ENCODE results near the gene TMEM234.
A peak's percentile ranks its signal among the peaks of the same experiment; 100 is the strongest.

TMEM234 gene

DNA sequence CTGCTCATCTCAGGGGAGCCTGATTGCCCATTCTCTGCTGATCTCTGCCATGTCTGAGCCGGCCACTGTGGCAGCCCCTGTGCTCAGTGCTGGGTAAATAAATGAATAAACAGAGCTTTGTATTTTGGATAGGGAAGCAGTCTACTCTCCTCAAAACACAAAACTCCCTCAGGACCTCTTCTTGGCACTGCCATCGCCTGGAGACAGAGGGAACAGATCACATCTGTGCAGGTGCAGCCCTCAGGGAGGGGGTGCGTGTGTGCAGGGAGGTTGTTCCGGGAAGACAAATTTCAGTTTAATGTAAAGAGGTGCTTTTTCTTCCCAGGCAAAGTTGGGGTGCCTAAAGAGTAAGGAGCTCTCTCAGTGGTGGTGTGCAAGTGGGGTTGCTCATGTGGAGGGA is 17.2 kb upstream of the TMEM234 start:
- peak; percentile 86 for DNase-seq

DNA sequence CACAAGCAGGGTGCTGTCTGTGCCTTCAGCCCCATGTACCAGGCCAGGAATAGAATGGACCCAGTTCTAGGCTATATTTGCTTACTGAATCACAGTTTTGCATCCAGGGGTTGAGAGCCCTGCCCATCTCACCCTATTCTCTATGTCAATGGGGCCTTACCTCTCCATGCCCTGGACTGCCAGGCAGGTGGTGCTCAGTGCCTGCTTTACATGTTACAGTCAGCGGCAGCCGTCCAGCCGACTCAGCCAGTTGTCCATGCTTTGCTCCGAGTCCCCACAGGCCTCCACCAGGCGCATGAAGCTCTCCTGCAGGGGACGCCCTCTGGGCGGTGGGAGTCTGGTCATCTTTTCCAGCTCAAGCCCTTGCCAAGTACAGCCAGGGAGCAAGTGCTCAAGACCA is 12.6 kb upstream of the TMEM234 start:
- DNase-seq, result no peak

- DNase-seq, result peak; percentile 89
Measured at GRCh38 chr1:32232558-32233304, 10.6 kb upstream of the TMEM234 start.

- DNase-seq, result no peak
Measured at GRCh38 chr1:32231843-32232432, 9.8 kb upstream of the TMEM234 start.

DNA sequence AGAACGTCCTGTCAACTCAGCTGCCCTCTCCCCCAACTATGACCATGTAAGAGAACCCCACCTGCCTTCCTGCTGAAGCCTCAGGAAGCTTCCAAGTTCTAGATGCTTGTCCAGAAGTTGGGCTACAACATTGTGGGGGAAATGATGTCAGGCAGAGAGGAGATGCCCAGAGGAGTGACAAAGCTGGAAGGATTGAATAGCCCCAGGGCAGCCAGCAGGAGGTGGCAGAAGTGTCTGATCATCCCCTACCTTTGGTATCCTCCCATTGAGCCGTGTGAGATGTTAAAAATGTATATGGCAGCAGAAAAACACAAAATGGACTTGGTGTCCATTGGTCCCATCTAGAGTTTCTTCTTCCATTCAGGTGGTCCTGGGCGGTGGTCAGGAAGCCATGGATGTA is 6.6 kb upstream of the TMEM234 start:
- no peak for DNase-seq

GRCh38 chr1:32224285-32224684 is 2.1 kb upstream of the TMEM234 start:
- DNase-seq, result no peak

GRCh38 chr1:32223683-32224082 is 1.5 kb upstream of the TMEM234 start:
- no peak for DNase-seq

DNA sequence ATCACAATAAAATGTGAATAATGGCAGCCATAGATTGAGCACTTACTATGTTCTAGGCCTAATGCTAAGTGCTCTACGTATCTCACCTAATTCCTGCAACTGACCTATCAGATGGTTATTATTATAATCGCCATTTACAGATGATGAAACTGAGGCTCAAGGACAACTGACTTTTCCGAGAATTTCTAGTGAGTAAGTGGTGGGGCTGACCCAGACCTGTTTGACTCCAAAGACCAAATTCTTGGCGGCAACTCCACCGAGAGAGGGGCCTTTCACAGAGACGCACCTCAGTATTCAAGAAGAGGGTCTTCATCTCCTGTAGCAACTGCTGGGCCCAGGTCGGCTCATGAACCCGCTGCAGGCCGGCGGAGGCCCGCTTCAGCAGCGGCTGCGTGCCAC is 573 bp downstream of the TMEM234 start:
- no peak for DNase-seq

GRCh38 chr1:32220746-32221580 is 1.2 kb downstream of the TMEM234 start:
- DNase-seq, result peak; percentile 91

- no peak for DNase-seq
Measured at GRCh38 chr1:32219022-32219421, 3.1 kb downstream of the TMEM234 start.

DNA sequence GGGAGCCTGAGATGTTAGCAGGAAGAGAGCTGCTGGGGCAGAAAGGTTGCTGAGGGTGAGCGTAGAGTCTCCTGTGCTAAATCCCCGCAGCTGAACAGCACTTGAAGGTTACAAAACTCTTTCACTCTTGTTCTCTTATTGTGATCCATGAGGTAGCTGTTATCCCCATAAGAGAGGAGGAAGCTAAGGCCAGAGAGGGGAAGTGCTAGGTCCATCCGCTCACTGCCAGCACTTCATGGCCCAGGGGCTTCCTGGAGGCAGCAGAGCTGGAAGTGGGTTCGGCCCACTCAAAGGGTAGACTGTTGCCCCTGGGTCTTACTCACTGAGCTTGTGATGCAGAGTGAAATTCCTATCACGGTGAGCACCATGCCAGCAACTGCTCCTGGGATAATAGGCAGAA is 5.6 kb downstream of the TMEM234 start:
- no peak for DNase-seq

DNA sequence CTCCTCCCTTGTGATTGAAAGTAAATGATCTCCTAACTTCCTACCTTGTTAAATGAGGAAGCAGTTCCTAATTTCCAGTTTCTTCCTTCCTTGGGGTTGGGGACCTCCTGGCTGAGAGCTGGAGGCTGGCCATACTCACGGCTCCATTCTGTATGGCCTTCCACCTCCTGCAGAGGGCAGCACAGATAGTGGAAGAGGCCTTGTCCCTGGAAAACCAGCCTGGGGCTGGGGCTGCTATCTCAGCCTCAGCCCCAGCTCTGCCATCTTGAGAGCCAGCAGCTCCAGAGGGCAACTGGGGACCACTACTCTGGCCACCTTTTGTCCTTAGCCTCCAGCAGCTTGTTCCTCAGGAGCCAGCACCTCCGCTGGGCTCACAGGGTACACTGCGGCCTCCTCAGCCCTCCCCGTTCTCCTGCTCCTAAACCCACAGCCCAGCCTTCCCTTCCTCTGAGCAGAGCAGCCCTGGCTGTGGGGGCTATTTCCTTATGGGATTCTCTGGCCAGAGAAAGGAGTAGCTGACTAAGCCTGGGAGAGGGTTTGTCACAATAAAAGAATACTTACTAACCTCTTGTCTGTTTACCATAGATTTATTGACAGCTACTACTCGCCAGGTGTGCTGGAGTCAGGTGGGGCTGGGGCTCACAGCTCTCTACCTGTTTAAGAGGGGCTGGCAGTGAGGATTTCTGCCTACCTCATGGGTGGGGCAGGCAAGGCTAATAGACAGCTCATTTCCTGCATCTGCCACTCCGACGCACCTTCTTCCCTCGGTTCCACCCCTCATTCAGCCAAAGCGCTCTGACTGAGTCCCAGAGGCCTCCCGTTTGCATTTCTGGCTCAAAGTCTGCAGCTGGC is 6.3 kb downstream of the TMEM234 start:
- peak; percentile 38 for DNase-seq

GRCh38 chr1:32208891-32209328 is 13.2 kb downstream of the TMEM234 start, which contains the start of gene DCDC2B:
Gene DCDC2B (plus strand): TSS chr1:32209089. CDS start chr1:32209094, 5 bp downstream.
- peak; percentile 97 for DNase-seq

DNA sequence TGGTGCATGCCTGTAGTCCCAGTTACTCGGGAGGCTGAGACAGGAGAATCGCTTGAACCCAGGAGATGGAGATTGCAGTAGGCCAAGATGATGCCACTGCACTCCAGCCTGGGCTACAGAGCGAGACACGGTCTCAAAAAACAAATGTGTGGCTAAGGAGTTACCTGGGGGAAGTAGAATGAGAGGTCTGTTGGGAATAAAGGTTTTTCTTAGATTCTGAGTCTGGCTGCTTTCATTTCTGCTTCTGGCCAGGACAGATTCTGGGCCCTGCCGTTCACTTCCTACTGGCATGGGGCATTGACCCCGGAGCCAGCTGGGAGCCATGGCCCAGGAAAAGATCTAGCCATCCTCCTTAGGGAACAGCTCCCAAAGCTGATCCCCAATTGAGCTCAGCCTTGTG is 13.7 kb downstream of the TMEM234 start:
- peak; percentile 25 for DNase-seq

- peak; percentile 93 for DNase-seq
Measured at GRCh38 chr1:32205401-32206370, 16.5 kb downstream of the TMEM234 start, which contains the start of gene IQCC. Gene IQCC (plus strand): TSS chr1:32205671. CDS start chr1:32205682, 11 bp downstream.

- DNase-seq, result no peak
Measured at GRCh38 chr1:32204943-32205361, 17.2 kb downstream of the TMEM234 start.

GRCh38 chr1:32201011-32201855 is 20.9 kb downstream of the TMEM234 start:
- peak; percentile 34 for DNase-seq

- peak; percentile 68 for DNase-seq
Measured at GRCh38 chr1:32200226-32201010, 21.7 kb downstream of the TMEM234 start, which contains the start of gene CCDC28B. Gene CCDC28B (plus strand): TSS chr1:32200595. CDS start chr1:32201936, 1,341 bp downstream.

GRCh38 chr1:32199717-32200072 is 22.5 kb downstream of the TMEM234 start:
- peak; percentile 49 for DNase-seq

All from DMS79 treated with DMSO at 0.1 percent for 48 hours (cell line).